ENCODE results near the gene TBC1D8.

TBC1D8 gene

GRCh38 chr2:100962366-100963025 lies 188.7 kb downstream of the TBC1D8 start:
- no peak for TF ChIP-seq ZFP3 (CRISPR knock-in tag; IDR thresholded peaks at IDR 0.05)
- no peak for TF ChIP-seq ESRRG (CRISPR knock-in tag; IDR thresholded peaks at IDR 0.05)
- TF ChIP-seq GLIS3 (CRISPR knock-in tag; IDR thresholded peaks at IDR 0.05) = no peak
- no peak for TF ChIP-seq ISL1 (CRISPR knock-in tag; IDR thresholded peaks at IDR 0.05)
- no peak for ATAC-seq

DNA sequence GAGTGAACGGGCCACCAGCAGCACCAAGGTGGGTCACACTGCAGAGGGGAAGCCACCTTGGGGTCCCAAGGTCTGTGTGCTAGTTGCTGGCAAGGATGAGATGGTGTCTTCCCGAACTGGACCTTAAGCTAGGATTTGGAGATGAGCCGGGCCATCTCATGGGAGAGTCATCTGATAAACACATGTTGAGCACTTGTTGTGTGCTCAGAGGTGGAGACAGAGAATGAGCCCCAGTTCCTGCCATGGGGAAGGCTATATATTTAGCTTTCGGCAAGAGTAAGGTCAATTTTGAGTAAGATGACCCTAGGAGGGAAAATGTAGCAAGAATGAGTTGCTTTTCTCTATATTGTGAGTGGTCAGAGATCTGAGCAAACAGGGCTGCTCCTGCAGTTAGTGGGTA lies 190.5 kb downstream of the TBC1D8 start:
- TF ChIP-seq PPARA (CRISPR knock-in tag; IDR thresholded peaks at IDR 0.05; ENCODE audit: borderline replicate concordance) (no peak), ZC3H10 (CRISPR knock-in tag; IDR thresholded peaks at IDR 0.05) (no peak), ZNF565 (CRISPR knock-in tag; conservative IDR thresholded peaks at IDR 0.05; ENCODE audit: low read depth) (no peak), ISL1 (CRISPR knock-in tag; IDR thresholded peaks at IDR 0.05) (no peak), ARNTL (CRISPR knock-in tag; IDR thresholded peaks at IDR 0.05; ENCODE audit: borderline replicate concordance, low read depth) (no peak), CREB5 (CRISPR knock-in tag; IDR thresholded peaks at IDR 0.05; ENCODE audit: low read depth) (no peak), OSR1 (CRISPR knock-in tag; IDR thresholded peaks at IDR 0.05) (no peak), BACH2 (CRISPR knock-in tag; IDR thresholded peaks at IDR 0.05; ENCODE audit: borderline replicate concordance) (no peak), ZNF70 (CRISPR knock-in tag; IDR thresholded peaks at IDR 0.05) (no peak), ESRRG (CRISPR knock-in tag; IDR thresholded peaks at IDR 0.05) (no peak), ZFP30 (CRISPR knock-in tag; IDR thresholded peaks at IDR 0.05) (no peak), ZFP3 (CRISPR knock-in tag; IDR thresholded peaks at IDR 0.05) (no peak), RARB (CRISPR knock-in tag; IDR thresholded peaks at IDR 0.05) (no peak), CSDC2 (CRISPR knock-in tag; IDR thresholded peaks at IDR 0.05) (no peak), SNAI2 (CRISPR knock-in tag; IDR thresholded peaks at IDR 0.05) (no peak), GLIS3 (CRISPR knock-in tag; IDR thresholded peaks at IDR 0.05) (no peak), POU6F1 (CRISPR knock-in tag; IDR thresholded peaks at IDR 0.05; ENCODE audit: borderline replicate concordance, low read depth) (no peak), TCF4 (CRISPR knock-in tag; IDR thresholded peaks at IDR 0.05; ENCODE audit: borderline replicate concordance) (no peak)
- TF ChIP-seq, protein P1, sequence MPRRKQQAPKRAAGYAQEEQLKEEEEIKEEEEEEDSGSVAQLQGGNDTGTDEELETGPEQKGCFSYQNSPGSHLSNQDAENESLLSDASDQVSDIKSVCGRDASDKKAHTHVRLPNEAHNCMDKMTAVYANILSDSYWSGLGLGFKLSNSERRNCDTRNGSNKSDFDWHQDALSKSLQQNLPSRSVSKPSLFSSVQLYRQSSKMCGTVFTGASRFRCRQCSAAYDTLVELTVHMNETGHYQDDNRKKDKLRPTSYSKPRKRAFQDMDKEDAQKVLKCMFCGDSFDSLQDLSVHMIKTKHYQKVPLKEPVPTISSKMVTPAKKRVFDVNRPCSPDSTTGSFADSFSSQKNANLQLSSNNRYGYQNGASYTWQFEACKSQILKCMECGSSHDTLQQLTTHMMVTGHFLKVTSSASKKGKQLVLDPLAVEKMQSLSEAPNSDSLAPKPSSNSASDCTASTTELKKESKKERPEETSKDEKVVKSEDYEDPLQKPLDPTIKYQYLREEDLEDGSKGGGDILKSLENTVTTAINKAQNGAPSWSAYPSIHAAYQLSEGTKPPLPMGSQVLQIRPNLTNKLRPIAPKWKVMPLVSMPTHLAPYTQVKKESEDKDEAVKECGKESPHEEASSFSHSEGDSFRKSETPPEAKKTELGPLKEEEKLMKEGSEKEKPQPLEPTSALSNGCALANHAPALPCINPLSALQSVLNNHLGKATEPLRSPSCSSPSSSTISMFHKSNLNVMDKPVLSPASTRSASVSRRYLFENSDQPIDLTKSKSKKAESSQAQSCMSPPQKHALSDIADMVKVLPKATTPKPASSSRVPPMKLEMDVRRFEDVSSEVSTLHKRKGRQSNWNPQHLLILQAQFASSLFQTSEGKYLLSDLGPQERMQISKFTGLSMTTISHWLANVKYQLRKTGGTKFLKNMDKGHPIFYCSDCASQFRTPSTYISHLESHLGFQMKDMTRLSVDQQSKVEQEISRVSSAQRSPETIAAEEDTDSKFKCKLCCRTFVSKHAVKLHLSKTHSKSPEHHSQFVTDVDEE (CRISPR knock-in tag; IDR thresholded peaks at IDR 0.05) = no peak
- TF ChIP-seq, protein P2, sequence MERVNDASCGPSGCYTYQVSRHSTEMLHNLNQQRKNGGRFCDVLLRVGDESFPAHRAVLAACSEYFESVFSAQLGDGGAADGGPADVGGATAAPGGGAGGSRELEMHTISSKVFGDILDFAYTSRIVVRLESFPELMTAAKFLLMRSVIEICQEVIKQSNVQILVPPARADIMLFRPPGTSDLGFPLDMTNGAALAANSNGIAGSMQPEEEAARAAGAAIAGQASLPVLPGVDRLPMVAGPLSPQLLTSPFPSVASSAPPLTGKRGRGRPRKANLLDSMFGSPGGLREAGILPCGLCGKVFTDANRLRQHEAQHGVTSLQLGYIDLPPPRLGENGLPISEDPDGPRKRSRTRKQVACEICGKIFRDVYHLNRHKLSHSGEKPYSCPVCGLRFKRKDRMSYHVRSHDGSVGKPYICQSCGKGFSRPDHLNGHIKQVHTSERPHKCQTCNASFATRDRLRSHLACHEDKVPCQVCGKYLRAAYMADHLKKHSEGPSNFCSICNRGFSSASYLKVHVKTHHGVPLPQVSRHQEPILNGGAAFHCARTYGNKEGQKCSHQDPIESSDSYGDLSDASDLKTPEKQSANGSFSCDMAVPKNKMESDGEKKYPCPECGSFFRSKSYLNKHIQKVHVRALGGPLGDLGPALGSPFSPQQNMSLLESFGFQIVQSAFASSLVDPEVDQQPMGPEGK (CRISPR knock-in tag; IDR thresholded peaks at IDR 0.05; ENCODE audit: borderline replicate concordance) = no peak
- no peak for ATAC-seq

- peak; percentile 38 for ATAC-seq
- TF ChIP-seq CSDC2 (CRISPR knock-in tag; IDR thresholded peaks at IDR 0.05) = no peak
Measured at GRCh38 chr2:100959225-100959880, 191.8 kb downstream of the TBC1D8 start.

Data from SK-N-SH treated with all-trans-retinoic acid at 6 μM for 48 hours (cell line).